ENCODE data around the gene SLC44A3.
"Not testable (repeated sequence)": the region's sequence is repeated elsewhere in the genome, so short reads cannot be mapped to it uniquely, and the experiment has no call there.

Gene SLC44A3

DNA sequence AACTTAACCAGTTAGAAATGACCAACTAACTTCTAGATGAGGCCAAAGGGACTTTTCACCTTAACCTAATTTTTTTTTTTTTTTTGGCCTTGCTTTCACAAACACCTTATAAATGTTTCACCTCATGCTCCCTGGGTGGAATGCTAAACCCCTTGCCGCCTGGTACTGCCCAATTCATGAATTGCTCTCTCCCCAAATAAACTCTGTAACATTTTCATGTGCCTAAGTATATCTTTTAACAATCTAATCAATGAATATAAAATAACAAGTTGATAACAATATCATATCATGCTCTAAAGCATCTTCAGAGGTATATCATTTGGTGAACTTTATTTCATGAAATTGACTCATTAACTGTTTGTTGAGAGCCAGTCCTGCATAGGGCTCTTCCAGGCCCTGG is 117.7 kb downstream of the SLC44A3 start:
- DNase-seq, result no peak

GRCh38 chr1:94940738-94941137 is 120.6 kb downstream of the SLC44A3 start:
- no peak for DNase-seq

- DNase-seq, result not testable (repeated sequence)
Measured at GRCh38 chr1:94941480-94941879, 121.3 kb downstream of the SLC44A3 start.

DNA sequence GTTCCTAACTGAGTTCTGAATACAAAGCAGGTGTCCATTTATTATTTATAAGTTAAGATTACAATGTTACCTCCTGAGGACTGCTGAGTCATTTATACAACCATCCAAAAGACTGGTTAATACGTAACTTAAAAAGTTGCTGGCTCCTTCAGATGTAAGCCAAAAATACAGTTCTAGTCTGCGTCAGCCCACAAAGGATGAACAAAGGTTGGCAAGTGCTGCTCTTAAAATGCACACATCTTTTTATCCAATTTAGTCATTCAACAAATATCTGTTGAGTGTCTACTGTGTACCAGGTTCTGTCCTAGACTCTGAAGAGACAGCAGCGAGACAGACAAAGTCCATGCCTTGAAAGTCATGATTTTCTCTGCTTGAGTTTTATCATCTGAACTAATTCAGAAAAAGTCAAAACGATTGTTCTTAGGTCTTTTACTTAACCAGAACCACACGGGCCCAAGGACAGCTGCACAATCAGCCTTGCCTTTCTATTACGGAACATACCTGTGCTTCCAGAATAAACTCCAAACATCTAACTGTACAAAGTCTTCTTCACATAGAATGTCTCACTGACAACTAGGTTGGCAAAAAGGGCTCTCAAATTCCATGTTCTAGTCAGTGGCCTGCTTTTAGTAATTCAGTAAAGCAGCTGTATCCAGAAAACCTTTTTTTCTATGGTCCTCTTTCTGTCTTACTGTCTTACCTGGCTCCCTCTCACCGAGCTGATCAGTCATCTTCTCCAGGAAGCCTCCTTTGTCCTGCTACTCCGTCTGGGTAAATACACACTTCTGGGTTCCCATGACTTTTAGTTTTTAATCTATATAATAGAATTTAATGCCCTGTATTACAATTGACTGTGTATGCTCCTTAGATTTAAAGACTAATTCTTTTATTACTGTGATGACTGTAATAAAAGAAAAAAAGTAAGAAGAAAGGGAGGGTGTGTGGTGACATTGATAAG is 122.3 kb downstream of the SLC44A3 start:
- no peak for DNase-seq
